ENCODE data around the gene MAP3K10.
"Not testable (repeated sequence)": the region's sequence is repeated elsewhere in the genome, so short reads cannot be mapped to it uniquely, and the experiment has no call there.

The MAP3K10 gene

DNA sequence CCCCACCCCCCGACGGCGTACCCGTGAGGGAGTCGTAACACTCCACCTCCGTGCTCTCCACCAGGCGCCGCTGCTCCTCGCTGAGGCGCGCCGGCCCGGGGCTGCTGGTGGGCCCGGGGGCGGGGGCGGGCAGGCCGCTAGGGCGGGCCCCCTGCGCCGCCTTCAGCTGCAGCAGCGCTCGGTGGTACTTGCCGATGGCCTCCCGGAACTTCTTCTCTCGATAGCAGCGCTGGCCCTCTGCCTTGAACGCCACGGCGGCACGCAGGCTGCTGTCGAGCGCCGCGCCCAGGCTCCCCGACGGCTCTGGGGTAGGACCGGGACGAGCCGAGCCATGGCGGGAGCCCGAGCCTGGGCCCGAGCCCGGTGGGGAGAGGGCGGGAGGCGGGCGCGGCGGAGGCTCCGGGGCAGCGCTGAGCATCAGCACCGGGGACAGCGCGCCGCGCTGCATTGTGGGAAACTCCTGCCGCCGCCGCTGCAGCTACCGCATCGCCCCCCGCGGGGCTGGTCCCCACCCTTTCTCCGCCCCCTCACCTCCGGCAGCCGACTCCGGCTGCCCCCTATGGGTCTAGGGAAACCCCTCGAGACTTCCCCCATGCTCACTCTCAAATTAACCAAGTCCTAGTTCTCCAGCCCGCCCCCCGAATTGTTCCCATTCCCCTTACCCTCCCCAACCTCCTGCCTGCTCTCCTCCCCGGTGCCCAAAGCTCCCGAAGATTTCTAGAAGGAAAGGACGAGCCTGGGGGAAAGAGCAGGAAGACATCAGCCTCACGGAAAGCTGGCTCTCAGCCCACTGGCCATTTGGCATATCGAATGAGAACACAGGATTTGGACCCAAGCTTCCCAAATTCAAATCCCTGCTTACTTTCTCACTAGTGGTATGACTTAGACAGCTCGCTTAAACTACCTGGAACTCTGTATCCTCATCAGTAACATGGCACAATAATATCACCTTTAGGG lies 27.0 kb downstream of the MAP3K10 start, which contains the start of gene TTC9B:
Gene TTC9B (minus strand): TSS at position 451 of the 957 bp plus-strand sequence. CDS start 3 bp downstream, at position 448.
- DNase-seq: no peak

DNA sequence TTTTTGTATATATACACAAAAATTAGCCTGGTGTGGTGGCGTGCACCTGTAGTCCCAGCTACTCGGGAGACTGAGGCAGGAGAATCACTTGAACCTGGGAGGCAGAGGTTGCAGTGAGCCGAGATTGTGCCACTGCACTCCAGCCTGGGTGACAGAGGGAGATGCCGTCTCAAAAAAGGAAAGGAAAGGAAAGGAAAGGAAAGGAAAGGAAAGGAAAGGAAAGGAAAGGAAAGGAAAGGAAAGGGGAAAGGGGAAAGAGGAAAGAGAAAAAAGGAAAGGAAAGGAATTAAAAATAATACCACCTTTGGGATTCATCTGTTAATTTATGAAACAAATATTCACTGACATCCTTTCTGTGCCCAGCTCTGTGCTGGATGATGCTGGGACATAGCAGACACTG lies 27.8 kb downstream of the MAP3K10 start:
- DNase-seq: not testable (repeated sequence)

DNA sequence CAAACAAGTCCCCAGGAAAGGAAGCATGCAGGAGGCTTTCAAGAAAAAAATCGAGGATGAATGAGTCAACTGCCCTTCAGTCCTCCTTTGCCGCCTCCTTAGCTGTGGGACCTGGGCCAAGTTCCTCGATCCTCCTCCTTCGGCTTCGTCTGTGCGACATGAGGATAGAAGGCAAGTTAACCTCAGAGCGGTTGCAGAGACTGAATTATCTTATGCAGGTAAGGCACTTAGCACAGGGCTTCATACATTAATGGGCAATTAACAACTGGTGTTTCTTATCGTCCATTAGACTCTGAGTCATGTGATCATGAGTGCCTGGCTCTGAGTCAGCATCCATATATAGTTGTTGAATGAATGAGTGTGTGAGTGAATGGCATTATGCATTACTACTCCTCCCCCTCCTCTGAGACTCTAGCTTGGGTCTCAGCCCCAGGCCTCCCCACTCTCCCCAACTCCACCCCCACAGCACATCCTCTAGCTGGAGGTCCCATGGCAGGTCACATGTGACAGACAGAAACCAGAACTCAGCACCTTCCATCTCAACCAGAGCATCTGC lies 28.6 kb downstream of the MAP3K10 start:
- DNase-seq: peak; percentile 1

DNA sequence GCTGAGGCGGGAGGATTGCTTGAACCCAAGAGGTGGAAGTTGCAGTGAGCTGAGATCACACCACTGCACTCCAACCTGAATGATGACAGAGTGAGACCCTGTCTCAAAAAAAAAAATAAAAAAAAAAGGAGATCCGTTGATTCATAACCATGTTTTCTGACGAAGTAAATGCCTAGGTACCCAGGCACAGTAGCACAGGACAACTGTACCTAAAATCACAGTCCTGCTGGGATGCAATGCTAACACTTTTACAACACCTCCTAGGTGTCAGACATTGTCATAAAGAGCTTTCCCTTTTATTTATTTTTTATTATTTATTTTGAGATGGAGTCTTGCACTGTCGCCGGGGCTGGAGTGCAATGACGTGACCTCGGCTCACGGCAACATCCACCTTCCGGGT lies 29.4 kb downstream of the MAP3K10 start:
- no peak for DNase-seq

DNA sequence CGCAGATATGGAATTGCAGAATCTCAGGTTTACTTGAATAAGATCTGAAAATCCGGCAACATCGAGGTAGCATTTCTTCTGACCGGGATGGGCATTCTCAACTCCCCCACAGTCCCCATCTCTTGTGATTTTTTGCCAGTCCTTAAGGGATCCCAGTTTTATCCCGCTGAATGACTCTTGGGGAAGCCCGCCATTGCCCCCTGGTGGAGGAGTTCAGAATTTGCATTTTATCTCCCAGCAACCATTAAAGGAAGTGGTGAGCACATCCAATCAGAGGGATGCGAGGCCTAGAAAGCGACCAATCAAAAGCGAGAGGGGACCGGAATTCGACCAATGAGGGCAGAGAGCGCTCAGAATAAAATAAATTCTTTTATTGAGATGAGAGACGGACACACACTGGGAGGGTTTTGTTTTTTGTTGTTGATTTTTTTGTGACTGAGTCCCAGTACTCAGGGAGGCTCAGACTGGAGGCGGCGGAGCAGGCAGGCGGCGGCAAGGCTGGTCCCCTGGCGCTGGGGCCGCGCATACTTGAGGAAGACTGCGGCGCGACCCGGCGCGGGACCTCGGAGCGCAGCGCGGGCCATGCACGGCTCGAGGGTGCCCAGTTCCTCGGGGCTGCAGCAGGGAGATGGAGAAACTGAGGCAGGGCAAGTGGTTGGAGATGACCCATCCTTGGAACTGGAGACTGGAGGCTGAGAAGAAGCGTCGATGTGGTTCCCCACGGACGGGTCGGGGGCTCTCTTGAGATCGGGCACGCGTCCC lies 30.8 kb downstream of the MAP3K10 start:
- peak; percentile 86 for DNase-seq

DNA sequence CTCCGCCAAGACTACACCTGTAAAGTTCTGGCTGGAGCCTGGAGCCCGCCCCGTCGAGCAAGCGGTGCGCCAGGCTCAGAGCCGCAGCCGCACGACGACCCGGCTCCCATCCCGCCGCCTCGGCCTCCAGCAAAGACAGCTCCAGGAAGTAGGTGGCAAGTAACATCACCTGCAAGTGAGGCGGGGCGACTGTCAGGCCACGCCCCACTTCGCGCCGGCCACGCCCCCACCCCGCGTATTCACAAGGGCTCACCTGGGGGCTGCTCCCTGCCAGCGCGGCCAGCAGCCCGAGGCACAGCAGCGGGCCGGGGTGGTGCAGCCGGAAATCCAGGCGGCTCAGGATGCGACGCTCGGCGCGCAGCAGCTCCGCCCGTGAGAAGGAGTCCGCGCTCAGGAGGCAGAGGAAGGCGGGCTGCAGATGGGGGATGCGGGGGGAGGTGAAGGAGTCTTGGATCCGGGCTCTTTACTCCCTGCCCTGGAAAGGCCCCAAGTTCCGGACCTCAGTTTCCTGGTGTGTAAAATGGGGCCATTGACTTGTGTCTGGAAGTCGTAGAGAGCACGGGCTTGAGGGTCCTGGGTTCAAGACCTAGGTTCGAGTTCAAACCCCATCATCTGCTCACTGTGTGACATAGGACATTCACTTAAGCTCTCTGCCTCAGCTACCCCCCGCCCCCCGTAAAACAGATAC lies 32.1 kb downstream of the MAP3K10 start:
- no peak for DNase-seq

DNA sequence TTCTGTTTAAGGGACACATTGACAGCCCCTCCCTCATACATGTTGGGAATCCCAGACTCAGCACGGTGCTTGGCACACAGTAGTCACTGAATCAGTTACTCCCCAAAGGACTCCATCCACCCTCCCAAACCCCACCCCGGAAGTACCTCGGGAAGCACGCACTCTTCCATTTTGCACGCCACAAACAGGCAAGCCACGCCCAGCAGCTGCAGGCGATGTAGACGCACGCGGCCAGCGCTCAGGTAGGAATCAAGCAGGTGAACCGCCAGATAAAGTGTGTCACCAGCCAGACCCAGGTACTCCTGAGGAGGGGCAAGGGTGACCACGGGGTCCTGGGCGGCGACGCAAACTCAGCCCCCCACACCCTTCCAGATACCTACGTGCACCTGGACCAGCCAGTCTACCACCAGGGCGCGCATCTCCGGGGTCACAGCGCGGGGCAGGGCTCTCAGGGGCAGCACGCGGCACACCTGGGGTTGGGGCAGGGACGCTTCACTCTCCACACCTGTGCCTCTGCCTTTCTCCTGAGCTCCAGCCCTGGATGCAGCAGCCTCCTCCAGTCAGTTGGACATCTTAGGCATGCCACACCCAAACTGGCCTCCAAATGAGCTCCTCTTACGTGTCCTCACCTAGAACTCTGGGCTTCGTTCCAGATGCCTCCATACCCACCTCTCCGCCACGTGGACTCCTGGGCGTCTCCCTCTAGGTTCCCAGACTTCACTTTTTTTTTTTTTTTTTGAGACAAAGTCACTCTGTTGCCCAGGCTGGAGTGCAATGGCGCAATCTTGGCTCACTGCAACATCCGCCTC lies 33.3 kb downstream of the MAP3K10 start:
- DNase-seq: no peak

DNA sequence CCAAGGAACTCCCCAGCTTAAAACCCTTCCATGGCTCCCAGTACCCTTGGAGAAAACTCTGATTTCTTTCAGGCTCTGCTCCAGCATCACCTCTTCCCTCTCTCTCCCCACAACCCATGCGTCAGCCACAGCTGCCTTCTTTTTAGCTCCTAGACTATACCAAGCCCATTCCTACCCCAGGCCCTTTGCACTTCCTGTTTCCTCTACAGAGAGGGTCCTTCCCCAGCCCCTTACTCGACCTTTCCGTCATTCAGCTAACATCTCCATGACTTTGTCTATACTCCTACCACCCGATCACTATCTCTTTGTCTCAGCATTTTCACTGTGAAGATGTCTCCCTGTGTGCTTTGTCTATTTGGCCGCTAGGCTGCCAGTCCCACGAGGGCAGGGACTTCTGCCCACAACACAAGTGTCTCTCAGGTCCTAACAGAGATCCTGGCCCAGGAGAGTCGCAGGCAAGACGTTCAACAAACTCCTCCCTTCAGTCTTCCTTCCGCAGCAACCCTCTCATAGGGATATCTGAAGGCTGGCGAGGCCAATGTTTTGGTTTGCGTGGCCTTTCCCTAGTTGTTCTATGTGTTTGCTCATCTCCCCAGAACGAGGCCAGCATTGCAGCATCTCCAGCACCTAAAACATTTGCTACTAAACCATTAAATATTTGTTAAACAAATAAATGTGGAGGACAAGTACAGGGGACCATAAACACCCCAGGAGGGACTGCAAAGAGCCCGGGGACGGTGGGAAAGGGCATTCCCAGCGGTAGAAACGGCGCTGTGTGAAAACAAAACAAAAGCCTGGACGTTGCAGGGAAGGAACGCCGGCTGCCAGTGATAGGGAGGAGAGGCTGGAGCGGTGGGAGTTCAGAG lies 34.4 kb downstream of the MAP3K10 start:
- no peak for DNase-seq

DNA sequence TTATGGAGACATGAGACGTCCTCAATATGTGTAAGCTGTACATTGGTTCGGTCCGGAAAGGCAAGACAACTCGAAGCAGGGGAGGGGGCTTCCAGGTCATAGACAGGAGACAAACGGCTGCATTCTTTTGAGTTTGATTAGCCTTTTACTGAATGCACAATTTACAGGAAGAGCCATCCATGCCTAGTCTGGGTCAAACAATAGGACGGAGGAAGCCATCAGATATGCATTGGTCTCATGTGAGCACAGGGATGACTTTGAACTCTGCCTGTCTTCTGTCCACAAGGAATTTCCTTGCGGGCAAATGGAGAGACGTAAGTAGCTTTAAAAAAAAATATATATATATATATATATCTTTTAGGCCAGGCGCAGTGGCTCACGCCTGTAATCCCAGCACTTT lies 37.1 kb downstream of the MAP3K10 start:
- no peak for DNase-seq

DNA sequence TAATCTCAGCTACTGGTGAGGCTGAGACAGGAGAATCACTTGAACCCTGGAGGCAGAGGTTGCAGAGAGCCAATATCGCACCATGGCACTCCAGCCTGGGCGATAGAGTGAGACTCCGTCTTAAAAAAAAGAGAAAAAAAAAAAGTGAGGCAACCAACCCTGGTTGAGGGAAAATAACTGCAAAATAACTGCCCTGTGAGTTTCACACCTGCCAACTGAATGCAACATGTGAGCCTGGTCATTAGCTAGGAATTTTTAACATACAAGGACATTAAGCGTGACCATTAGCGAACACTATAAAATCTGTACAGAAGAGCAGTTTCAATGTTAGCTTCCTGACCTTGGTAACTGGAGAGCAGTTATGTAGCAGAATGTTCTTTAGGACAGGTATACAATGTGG lies 37.6 kb downstream of the MAP3K10 start:
- no peak for DNase-seq

DNA sequence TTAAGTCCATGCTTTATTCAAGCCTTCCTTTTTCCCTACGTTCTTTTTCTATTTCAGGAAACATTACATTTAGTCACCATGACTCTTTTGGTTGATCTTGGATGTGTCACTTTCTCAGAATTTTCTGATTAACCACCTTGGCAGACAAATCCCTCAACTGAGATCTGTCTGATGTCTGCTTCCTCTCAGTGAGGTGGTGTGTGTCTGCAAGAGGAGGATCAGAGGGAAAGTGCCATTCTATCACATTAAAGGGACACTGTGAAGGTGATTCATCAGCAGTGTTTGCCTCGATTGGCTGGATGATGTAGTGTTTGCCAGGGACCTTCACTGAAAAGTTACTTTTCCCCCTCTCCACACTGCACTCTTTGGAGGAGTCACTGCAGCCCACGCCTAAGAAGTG lies 38.3 kb downstream of the MAP3K10 start:
- DNase-seq: no peak

DNA sequence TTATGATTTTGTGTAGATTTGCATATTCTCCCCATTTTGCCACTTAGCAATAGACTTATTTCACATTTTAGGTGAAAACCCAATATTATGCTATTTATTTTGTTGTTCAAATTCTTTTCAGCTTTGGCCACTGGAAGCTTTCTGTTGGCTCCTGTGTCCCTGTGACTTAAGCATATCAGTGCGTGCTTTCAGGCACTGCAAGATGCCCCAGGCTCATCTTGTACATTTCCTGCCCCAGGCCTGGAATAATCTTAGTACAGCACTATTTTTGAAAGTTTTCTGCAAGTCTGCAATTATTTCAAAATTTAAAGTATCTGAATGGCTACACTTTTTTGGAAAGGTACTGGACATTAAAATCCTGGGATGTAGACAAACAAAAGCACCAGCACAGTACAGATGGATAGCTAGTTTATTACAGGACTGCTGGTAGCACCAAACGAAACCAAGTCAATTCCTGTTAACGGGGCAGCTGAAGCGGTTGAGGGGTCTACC lies 38.7 kb downstream of the MAP3K10 start:
- DNase-seq: no peak

DNA sequence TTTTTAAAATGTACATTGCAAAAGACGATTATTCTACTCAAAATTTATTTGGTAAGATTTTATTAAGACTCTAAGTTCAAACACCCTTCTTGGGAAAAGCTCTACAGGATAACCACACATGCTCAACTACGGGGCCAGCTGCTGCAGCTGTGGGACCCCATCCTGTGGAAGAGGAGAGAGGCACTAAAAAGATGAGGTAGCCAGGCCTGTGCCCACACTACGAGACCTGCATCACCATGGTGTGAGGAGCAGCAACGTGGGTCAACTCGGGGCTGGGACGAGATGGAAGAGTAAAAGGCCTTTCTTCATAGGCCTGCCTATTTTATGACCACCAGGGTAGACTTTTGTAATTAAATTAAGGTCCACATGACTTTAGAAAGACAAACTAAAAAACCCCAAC lies 39.8 kb downstream of the MAP3K10 start:
- no peak for DNase-seq

DNA sequence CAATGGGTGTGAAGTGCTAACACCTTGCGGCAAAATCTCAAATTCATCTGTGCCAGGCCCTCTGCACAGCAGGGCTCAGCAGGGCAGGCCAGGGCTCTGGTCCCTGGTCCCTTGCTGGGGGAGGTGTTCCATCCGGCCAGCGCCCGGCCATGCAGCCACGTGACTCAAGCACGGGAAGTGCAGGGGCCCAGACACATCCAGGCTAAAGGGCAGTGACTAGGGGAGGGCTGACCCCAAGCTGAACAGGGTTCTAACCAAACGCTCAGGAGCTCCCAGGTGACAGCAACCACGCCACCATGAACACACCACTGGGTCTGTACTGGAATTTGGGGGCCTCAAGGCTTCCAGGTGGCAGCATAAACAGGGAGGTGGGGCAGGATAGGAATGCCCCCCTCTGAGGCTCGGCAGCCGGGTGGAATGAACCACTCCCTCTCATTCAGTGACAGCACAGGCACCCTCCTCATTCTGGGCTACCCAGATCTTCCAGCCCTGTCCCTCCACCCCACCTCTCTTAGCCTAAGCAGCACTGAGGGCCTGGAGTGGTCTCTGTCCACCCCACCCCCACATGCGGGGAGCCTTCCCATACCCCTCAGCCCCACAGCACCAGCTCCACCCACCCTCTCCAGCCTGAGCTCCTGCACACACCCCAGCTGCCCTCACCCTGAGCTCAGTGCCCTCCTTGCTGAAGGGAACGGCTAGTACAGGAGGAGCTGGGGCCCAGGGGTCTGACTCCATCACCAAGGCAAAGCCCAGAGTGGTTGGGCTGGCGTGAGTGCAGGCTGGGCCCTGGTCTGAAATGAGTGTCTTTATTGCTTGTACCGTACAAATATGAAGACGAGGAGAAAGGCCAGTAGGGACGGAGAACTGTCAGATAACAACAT lies 40.6 kb downstream of the MAP3K10 start:
- DNase-seq: no peak

DNA sequence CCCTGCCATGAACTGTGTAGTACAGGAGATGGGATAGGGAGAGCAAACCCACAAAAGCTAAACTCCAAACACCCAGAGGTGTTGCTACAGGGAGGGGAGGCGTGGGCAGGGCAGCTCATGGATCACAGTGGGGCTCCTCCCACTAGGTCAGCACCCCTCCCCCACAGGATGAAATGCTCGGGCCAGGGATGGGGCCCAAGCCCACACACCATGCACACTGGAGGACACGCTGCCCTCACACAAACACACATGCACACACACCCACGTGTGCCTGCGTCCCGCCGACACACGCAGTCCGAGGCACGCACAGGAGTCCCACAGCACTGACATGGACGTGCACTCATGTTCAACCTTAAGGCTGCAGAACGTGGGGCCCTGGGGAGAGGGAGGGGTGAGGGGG lies 41.3 kb downstream of the MAP3K10 start:
- DNase-seq: no peak

DNA sequence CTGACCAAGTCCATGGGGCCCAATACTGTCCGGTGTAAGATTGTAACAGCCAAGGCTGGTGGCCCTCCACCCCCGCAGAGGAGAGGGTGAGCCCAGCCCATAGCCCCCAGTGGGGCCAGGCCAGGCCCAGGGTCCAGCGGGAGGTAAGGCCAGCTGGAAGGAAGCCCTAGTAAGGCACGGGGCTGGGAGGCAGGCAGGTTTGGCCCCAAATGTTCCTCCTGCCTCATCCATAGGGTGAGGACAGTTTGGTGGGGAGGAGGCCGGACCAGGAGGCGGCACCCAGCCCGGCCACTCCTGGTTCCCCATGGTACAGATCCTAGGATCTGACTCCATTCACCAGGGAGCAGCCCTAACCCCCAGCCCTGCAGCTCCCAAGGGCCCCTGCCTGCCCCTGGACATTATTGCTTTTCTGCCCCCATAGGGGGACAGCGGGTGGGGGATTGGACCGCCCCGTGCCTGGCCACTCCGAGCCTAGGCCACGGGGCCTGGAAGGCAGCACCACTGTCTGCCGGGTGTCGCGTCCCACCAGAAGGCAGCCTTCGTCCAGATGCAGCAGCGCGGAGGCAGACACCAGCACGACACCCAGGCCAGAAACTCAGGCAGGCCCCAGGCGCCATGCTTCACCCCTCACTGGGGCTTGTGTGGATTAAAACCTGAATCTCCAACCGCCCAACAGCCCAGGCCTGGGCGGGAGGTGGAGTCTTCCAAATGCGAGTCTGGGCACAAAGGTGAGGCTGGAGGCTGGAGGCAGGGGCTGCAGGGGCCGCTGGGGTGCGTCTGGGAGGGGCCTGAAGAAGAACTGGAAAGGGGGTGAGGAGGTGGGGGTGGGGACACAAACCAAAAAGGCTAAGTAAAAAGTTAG lies 42.0 kb downstream of the MAP3K10 start:
- no peak for DNase-seq

DNA sequence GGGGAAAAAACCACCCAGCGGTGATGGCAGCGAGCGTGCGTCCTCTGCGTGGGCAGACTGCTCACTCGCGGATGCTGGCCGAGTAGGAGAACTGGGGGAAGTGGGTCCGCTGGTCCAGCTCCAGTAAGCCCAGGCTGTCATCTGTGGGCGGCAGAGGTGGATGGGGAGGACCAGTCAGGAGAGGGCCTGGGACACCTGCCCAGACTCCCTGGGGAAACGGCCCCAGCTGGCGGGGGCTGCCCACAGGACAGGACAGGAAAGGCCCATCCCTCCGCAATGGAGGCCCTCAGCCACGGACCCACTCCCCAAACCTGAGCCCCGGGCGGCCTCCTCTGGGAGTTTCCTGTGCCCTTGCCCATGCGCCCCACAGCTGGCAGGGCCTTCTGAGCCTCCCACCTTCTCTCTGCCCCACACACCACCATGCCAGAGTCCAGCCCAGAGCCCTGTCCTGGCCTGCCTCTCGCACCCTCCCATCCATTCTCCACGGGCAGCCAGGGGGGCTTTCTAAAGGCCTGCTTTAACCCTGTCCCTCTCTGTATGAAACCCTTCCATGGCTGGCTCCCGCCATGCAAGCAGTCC lies 42.7 kb downstream of the MAP3K10 start:
- DNase-seq: no peak

DNA sequence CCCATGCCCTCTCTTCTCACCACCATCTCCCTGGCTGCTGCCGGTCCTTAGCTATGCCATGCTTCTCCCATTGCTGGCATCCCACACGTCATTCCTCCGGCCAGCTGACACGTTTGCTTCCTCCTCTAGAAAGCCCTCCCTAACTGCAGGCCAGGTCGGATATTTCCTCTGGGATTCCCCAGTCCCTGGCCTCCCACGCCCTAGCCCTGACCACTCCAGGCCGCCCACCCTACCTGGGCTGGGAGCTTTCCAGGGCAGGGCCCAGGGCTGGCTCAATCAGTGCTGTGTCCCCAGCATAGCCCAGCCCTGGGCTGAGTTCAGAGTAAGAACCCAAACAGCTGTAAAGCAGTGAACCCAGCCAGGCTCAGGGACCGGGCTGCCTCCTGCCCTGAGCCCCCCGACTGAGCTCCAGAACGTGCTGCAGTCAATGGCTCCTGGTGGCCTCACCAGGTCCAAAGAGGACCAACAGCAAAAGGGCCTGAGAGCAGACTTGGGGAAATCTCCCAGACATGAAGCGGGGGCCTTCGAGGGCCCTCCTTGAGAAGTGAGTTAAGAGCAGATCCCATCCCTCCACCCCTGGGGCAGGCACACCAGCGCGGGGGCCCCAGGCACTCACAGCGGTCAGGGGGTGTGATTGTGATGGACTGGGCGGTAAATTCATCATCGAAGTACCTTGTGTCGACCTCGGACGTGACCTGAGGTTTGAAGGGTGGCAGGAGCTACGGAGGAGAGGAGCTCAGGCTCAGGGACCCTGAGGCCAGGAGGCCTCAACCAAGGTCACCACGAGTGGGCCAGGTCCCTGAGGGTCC lies 43.4 kb downstream of the MAP3K10 start:
- no peak for DNase-seq
